GM21381 (cell line): ENCODE data around the gene ERC2.

Experiments
- ATAC-seq: cut with Tn5 transposase; IDR thresholded peaks from one replicate; pipeline ENCODE4 v1.9.1; 2021; ENCODE audit warnings: mild to moderate bottlenecking, moderate library complexity; ENCODE audit not compliant: unreplicated experiment

Gene ERC2

DNA sequence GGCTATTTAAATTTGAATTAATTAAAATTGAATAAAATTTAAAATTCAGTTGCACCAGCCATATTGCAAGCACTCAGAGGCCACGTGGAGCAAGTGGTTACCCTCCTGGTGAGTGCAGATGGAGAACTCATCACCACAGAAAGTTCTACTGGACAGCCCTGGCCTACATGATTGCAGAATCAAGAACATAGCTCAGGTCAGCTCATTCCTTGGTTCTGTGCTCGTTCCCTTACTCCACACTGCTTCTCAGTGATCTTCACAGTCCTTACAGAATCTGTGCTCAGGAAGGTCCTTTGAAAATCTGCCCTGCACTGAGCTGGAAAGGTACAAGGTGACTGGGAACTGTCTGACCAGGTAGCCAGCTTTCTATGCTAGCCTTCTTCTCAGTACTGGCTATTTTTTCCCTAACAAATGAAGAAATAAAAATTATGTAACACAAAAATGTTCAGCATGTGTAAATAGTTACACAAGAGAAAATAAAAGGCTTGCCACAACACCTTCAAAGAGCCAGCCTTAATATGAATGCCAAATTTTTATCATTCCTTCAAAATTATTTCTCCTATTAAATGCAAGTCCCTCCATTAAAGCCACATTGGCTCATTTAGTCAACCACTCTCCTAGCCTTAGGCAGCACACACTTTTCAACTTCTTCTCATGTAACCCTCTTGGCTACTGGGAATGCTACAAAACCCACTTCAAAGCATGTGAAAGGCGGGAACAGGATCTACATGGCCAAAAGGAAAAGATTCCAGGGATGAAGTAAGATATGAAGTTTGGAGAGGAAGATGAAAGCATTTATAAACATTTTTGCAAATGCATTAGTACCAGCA, 654.8 kb downstream of the ERC2 start:
- no peak for ATAC-seq

DNA sequence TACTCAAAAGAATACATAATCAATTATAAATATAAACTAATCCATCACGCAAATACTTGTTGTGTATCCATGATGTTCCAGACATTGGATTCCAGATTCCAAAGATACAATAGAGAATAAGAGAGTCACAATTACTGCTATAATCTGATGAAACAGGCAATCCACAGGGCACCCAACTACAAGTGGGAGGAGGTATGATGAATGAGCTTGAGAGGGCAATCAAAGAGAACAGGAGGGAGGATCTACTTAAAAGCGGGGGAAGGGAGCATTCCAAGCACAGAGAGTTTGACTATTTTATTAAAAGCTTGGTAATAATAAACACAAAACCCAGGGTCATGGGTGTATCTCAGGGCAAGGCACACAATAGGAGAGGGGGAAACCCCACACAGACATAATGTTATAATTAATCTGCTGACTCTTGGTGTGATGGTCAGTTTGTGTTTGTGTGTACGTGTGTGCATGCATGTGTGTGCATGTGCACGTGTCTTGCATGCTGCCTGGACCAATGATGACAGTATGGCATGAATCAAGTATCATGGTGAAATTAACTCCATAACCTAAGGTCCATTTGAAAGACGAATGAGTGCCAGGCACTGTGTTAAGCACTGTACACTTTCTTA, 655.8 kb downstream of the ERC2 start:
- ATAC-seq, result no peak

DNA sequence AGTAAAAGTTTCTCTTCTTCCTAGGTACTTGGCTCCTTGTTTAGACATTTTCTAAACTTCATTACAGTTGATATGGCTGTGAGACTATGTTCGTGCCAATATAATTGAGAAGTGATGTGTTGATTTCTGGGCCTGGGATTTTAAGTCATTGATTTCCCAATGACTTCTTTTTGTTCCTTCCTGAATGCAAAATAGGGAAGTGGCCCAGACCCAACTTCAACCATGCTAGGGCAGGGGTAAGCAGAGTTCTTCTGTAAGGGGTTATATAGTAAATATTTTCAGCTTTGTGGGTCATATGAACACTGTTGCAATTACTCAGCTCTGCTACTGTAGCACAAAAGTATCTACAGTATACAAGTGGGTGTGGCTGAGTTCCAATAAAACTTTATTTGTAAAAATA, 661.1 kb downstream of the ERC2 start:
- ATAC-seq, result no peak

DNA sequence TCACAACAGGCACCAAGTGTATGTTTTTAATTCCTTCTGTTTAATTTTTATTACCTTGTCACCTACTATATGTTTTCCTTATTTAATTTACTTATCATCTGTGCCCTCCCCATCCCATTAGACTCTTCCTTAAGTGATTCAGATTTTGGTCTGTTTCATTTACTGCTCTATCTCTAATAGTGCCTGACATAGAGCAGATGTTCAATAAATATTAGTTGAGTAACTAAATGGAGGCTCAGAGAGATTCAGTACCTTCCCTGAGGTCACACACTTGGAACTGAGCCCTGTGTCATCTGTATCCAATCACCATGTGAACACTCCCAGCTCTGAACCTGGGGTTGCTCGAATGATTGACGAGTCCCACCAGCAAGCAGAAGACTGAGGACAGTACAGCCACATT, 663.1 kb downstream of the ERC2 start:
- no peak for ATAC-seq

DNA sequence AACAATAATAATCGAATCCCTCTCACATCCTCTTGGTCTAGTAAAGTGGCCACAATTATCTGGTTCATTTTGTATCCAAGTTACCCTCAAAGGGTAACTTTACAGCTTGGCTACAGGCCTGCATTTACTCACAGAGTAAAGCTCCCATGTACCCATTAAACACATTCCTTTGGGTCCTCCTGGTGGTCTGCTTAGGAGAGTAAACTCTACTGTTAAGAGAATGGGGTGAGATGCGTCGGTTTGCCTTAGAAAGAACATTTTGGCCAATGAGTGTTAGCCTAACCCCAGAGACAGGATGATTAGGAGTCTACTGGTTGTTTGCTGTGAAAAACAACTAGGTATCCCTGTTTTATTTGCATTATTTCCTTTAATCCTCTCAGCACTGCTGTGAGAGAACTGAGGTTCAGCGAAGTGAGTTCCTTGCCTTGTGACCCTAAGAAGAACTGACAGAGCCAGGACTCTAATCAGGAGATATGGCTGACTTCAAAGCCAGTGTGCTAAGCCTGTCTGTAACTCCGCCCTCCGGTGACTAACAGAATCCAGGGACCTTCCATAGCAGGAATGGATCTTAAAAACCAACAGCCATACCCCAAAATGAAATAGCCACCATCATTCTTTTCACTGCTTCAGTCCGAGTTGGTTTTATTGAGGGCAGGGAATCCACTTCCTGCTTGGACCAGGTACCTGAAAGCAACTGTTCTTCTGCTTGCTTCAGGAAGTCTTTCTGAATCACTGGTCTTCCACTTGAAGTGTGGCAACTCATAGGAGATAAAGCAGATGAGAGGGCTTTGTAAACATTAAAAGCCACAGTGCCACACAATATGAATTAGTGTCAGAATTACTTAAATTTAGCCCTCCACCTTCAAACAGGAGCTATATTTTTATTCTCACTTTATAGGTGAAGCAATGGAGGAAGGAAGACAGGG, 663.8 kb downstream of the ERC2 start:
- no peak for ATAC-seq

DNA sequence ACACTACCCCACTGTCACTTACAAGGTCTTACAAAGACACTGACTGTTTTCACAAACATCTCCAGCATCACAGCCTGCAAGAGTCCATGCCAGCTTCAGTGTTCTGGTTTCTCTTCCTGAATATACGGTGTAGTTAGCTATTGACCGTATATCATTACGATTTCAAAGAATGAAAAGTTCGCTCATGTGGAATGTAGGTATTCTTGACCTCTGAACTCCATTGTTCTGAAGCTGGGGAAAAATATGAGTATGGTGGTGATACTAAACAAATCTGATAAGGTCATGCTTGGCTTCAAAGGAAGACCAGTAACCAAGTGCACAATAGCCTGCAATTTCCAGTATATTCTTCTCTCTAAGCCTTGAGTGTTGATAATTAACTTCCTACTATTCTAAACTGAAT, 665.5 kb downstream of the ERC2 start:
- ATAC-seq, result no peak

DNA sequence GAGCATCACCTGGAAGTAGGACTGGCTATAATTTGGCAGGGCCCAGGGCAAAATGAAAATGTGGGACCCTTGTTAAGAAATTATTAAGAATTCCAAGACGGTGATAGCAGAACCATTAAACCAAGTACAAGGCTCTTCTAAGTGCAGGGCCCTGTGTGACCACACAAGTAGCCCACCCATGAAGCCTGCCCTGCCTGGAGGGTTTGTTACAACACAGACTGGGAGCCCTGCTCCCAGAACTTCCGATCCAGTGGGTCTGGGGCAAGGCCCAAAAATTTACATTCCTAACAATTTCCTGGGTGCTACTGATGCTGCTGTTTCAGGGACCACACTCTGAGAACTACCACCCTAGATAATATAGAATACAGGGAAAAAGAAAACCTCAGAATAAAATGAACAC, 666.6 kb downstream of the ERC2 start:
- no peak for ATAC-seq

DNA sequence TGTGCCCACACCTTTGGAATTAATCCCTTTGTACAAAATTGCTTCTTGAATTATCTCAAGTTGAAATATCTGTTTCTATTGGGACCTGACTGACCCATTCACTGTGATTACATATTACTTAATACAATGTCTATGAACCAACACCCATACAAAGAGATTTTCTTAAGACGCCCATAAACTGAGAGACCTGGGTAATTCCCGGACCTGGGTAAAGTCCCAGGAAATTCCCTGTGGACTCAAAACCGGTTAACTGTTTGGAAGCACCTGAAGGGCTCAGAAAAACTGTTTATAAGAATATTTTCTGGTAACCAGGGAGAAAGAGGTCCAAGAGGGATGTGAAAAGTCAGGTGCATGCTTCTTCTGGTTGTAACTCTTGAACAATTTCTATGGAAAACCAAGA, 667.2 kb downstream of the ERC2 start:
- no peak for ATAC-seq

DNA sequence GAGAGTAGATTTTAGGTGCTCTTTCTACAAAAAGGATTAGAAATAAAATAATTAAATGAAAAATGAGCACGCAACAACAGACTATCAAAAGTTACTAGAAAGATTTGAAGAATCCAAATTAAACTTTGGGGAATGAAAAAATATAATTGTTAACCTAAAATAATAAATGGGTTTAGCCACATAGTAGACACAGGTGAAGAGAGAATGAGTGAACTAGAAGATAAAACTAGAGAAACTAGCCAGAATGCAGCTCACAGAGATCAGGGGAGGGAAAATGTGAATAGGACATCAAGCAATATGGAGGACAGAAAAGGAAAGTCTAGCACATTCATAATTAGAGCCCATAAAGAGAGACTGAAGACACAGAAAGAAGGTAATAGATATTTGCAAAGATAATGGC, 670.5 kb downstream of the ERC2 start:
- no peak for ATAC-seq

DNA sequence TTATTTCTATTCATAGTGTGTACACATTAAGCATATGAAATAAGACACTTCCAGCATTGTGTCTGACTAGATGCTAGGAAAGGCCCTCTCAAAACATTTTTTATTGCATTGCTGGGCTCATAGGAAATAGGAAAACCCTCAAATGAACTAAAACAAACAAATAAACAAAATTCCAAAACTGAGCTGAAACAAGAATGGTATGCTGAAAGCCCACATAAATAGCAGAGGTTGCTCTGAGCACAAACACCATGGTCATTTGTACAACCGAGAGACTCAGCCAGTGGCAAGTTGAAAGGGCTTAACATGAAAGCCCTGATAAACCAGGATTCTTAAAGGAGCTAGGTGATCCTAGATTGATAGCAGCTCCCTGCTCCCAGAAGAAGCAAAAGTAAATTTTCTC, 671.2 kb downstream of the ERC2 start:
- no peak for ATAC-seq

DNA sequence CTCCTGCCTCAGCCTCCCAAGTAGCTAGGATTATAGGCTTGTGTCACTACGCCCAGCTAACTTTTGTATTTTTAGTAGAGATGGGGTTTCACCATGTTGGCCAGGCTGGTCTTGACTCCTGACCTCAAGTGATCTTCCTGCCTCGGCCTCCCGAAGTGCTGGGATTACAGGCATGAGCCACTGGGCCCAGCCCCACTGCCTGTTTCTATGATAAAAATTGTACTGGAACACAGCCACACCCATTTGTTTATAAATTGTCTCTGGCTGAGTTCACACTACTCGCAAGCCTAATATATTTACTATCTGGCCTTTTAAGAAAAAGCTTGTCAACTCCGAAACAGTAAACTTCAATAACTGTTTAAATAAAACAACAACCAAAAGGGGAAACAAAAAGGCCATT, 671.7 kb downstream of the ERC2 start:
- no peak for ATAC-seq

DNA sequence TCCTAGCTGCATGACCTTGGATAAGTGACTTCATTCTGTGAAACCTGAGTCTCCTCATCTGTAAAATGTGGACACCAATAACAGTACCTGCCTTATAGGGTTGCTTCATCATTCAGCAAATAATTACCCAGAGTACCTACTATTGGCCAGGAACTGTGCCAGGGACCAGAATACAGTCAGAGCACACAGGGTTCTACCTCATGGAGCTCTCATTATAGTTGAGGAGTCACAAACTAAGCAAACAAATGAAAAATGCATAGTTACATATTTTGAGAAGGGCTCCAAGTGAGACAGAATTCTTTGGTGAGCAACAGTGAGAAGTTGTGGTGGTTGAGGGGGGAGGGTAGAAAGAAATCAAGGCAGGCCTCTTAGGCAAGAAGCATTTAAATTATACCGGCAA, 672.5 kb downstream of the ERC2 start:
- ATAC-seq, result no peak

DNA sequence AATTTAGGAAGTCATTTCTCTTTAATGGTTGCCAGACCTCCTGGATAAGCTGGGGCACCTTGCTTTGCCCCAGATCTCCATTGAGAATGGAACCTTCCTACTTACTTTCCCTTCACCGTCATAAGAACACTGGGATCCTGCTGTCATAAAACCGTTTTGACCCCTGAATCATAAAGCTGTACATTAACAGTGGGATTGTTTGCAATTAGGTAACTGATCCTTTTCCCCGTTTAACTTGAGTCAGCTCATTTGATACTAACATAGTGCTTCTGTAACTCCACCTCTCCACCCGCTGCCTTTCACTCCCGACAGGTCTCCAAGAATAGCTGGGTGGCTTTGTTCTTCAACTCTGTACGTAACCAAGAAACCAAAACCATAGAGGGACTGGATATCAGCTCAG, 673.0 kb downstream of the ERC2 start:
- no peak for ATAC-seq

DNA sequence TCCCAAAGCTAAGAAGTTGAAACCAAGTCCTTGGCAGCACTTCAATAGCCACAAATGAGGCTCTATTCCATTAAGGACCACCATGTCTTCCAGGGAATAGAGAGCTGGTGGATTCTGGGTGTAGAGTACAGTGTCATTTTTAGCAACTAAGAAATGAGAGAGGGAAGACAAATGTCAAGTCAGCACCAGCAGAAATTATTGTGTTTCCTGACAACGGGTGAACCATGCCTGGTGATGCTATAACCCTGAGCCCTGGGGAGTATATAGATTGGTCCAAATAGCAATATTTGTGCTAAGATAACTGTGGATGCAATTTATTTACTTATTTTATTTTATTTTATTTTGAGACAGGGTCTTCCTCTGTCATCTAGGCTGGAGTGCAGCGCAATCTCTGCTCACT, 675.5 kb downstream of the ERC2 start:
- no peak for ATAC-seq

DNA sequence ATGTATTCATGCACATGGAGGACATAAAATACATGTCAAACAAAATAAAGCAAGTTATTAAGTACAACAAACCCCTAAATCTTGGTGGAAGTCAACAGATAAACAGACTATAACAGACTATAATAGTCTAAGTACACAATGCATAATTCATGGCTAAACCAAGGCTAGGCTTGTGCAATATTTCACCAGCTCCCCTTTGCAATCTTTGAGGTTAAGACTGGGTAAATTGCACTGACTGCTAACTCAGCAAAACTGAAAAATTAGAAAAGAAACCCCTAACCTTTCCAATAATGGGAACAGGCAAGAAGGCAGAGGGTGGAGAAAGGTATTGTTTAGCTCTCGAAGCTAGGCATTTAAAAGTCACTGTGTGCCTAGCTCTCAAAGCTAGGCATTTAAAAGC, 676.3 kb downstream of the ERC2 start:
- no peak for ATAC-seq

DNA sequence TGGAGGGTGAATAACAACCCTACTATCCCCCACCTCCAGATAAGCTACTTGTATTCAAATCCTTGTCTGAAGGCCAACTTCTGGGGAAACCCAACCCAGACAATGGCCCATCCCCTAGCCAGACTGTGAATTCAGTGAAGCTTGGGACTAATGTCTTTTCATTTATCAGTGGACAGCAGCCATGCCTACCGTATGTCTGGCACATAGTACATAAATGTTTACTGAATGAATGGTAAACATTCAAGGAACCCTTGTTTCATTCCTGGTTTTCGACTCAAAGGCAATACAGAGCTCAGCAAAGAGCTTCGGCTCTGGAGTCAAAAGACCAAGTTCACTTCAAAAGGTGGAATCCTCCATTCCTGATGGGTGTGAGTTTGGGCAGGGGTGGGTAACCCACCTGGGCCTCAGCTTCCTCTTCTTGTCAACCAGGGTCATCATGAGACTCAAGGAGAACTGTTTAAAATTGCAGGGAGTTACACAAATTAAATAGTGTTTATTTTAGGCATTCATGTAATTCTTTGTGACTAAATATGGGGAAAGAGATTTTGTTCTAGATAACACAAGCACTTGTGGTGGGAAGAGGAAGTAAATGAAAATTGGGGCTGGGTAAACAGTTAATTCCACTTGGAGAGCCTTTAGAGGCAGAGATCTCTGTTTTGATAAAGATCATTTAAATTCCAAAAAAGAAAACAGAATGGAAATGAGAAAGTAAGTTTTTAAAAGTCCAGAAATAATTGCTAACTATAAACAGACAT, 677.5 kb downstream of the ERC2 start:
- no peak for ATAC-seq

DNA sequence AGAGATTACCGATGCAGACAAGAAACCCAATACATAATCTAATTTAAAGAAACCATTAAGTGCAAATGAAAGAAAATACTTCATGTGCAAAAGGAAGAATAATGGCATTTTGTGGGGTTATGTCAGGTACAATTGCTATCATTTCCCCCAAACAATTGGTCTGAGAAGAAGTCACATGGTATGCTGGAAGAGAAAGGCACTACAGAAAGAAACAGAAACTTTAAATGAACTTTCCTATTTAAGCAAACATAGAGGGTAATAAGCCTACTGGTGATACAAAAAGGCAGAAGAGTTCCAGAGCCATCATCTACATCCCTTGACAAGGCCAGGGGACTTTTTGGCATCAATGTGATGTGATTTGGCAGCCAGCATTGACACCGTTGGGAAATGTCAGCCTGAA, 678.8 kb downstream of the ERC2 start:
- ATAC-seq, result no peak

DNA sequence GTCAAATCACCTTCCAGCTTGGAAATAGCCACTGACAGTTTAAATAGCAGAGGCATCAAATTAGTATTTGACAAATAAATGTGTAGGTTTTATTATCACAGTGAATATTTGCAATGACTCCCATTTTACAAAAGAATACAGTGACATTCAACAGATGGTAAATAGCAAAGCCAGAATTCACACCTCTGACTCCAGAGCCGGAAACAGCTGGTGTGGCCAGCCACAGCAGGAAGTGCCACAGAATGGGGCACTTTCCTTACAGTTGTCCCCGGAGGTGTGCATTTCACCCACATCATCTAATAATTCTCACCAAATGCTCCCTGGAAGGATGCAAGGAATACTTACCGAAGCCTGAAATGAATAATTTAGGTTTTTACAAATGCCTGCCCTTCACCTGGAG, 685.5 kb downstream of the ERC2 start:
- ATAC-seq, result no peak

DNA sequence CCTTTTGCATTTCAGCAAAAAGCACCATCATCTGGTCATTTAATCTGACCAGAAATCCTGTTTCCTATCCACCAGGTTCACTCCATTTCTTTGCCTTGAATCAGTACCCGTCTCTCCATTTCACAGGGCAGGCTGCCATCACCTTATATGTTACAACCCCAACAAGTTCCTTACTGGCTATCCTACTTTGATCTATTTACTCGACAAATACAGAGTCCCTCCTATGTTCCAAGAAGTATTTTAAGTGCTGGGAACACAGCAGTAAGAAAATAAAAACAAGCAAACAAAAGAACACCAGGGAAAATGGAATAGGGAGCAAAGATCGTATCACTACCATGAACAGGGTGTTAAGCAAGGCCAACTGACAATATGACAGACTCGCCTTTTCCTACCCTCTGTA, 685.9 kb downstream of the ERC2 start:
- ATAC-seq, result no peak

DNA sequence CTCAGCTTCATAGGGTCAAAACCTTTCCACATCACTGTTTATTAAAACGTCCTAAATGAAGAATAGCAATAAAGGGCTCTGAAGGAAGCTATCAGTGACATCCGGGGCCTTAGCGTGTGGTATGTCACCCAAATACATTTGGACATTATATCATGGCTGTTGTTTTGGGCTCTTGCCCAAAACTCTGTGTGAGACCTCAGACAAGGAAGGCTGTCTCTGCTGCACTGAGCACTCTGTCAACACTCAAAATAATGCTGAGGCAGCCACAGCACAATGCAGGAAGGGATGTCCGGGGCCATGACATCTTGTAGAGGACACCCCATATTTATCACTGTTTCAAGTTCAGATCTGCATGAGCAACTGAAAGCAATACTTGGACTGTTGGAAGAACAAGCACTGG, 687.4 kb downstream of the ERC2 start:
- no peak for ATAC-seq

DNA sequence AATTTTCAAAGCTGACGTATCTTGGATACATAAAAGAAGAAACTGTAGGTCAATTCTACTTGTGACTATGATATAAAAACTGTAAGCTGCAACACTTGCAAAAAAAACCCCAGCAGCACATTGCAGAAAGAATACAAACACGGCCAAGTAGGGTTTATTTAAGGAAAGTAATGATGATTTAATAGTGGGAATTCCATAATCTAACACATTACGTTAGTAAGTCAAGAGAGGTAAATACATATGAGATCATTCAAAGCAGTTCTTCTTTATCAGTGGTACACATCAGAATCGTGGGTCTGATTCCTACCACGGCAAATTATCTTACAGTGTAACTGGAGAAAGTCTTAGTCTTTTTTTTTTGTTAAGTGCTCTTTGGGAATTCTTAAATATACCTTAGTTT, 688.7 kb downstream of the ERC2 start:
- no peak for ATAC-seq
